Measurements from ENCODE around the gene FBXL17.

- TF ChIP-seq GABPA (IDR thresholded peaks at IDR 0.05 in 1 of 2, conservative IDR thresholded peaks at IDR 0.05 in 1 of 2): no peak
- TF ChIP-seq TAF1 (conservative IDR thresholded peaks at IDR 0.05): no peak
- TF ChIP-seq CTCF (IDR thresholded peaks at IDR 0.05; ENCODE audit: low read depth, low read length, missing input control): no peak
- no peak for TF ChIP-seq REST (IDR thresholded peaks at IDR 0.05)
- no peak for TF ChIP-seq ATF3 (IDR thresholded peaks at IDR 0.05)
- TF ChIP-seq MAX (IDR thresholded peaks at IDR 0.05): no peak
- TF ChIP-seq FOXA1 (IDR thresholded peaks at IDR 0.05): no peak
- TF ChIP-seq EGR1 (IDR thresholded peaks at IDR 0.05; ENCODE audit: low read depth in 2 of 2): no peak
- TF ChIP-seq NR2F2 (IDR thresholded peaks at IDR 0.05): no peak
- no peak for TF ChIP-seq ZBTB33 (IDR thresholded peaks at IDR 0.05)
Observed at GRCh38 chr5:108415726-108416125, 33.8 kb upstream of the FBXL17 start.

All from liver (tissue), 3 donors.